ENCODE measurements around the gene RSPO4.

Gene RSPO4

DNA sequence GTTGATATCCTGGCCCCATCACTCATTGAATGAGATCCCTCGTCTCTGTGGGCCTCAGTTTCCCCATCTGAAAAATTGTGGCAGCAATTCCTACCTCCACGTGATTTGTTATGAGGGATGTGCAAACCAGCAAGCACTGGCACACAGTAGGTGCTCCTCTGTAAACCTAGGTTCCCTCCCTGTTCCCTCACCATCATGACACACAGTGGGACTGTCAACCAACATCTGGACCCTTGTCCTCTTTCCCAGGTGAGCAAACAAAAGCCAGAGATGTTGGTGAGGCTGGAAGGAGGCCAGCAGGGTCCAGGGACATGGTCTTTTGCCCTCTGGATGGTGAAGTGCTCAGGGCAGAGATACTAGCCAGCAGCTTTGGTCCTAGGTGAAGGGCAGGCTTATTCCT is 26.1 kb downstream of the RSPO4 start:
- peaks cover 2% of the 10 kb centered on the region for H3K36me3 Mint-ChIP-seq (ENCODE audit: insufficient read depth)
- H3K27ac Mint-ChIP-seq (ENCODE audit: low read depth), result no peak overlapping the region

GRCh38 chr20:973785-974194 is 28.3 kb downstream of the RSPO4 start:
- Mint-ChIP-seq H3K9me3 (no peaks in the 10 kb centered on the region), H3K4me1 (peaks cover 5% of the 10 kb centered on the region), H3K27me3 (peaks cover 37% of the 10 kb centered on the region), H3K36me3 (ENCODE audit: insufficient read depth) (peaks cover 2% of the 10 kb centered on the region), H3K4me3 (no peak overlapping the region), H3K27ac (ENCODE audit: low read depth) (no peak overlapping the region)
- ATAC-seq (replicated peaks; ENCODE audit: extremely low read depth, poor library complexity, severe bottlenecking), result peak; percentile 28
- no peak for DNase-seq (ENCODE audit: low spot score in 2 of 2)

More for the DNA sequence above, 26.1 kb downstream of the RSPO4 start:
- Mint-ChIP-seq H3K9me3 (no peaks in the 10 kb centered on the region), H3K4me3 (no peak overlapping the region), H3K27me3 (peaks cover 42% of the 10 kb centered on the region), H3K4me1 (peaks cover 5% of the 10 kb centered on the region)
- ATAC-seq (replicated peaks; ENCODE audit: extremely low read depth, poor library complexity, severe bottlenecking) (no peak), DNase-seq (ENCODE audit: low spot score in 2 of 2) (no peak)

GRCh38 chr20:972256-972655 is 29.9 kb downstream of the RSPO4 start:
- Mint-ChIP-seq H3K4me3 (no peak overlapping the region), H3K9me3 (no peaks in the 10 kb centered on the region), H3K27ac (ENCODE audit: low read depth) (no peak overlapping the region), H3K4me1 (peaks cover 5% of the 10 kb centered on the region), H3K27me3 (peaks cover 38% of the 10 kb centered on the region), H3K36me3 (ENCODE audit: insufficient read depth) (no peaks in the 10 kb centered on the region)
- DNase-seq (ENCODE audit: low spot score in 2 of 2), result no peak
- no peak for ATAC-seq (replicated peaks; ENCODE audit: extremely low read depth, poor library complexity, severe bottlenecking)

DNA sequence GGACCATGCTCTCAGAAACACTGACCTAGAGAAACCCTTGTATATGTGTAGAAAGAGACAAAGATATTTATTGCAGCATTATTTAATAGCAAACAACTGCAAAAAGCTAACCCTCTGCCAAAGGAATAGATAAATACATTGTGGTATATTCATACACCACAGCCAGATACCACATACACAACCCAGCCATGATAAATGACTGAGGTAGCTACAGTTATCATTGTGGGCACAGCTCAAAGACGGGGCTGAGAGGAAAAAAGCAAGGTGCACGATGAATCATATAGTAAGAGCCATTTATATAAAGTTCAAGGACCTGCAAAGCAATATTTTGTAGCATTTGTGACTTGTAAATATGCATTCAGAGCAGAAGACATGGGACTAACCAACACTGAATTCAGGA is 30.8 kb downstream of the RSPO4 start:
- no peak for DNase-seq (ENCODE audit: low spot score in 2 of 2)
- Mint-ChIP-seq H3K27ac (ENCODE audit: low read depth) (no peak overlapping the region), H3K36me3 (ENCODE audit: insufficient read depth) (no peaks in the 10 kb centered on the region), H3K9me3 (no peaks in the 10 kb centered on the region), H3K4me3 (no peak overlapping the region), H3K27me3 (peaks cover 39% of the 10 kb centered on the region), H3K4me1 (peaks cover 5% of the 10 kb centered on the region)
- ATAC-seq (replicated peaks; ENCODE audit: extremely low read depth, poor library complexity, severe bottlenecking), result no peak

GRCh38 chr20:969868-970267 is 32.2 kb downstream of the RSPO4 start:
- no peak overlapping the region for H3K4me3 Mint-ChIP-seq
- no peak overlapping the region for H3K27ac Mint-ChIP-seq (ENCODE audit: low read depth)
- peaks cover 5% of the 10 kb centered on the region for H3K4me1 Mint-ChIP-seq
- DNase-seq (ENCODE audit: low spot score in 2 of 2) (no peak), ATAC-seq (replicated peaks; ENCODE audit: extremely low read depth, poor library complexity, severe bottlenecking) (no peak)
- no peaks in the 10 kb centered on the region for H3K9me3 Mint-ChIP-seq
- H3K27me3 Mint-ChIP-seq, result peaks cover 54% of the 10 kb centered on the region
- no peaks in the 10 kb centered on the region for H3K36me3 Mint-ChIP-seq (ENCODE audit: insufficient read depth)

- Mint-ChIP-seq H3K4me1 (no peaks in the 10 kb centered on the region), H3K27me3 (peaks cover 72% of the 10 kb centered on the region), H3K4me3 (no peak overlapping the region), H3K36me3 (ENCODE audit: insufficient read depth) (no peaks in the 10 kb centered on the region), H3K9me3 (no peaks in the 10 kb centered on the region), H3K27ac (ENCODE audit: low read depth) (no peak overlapping the region)
- no peak for DNase-seq (ENCODE audit: low spot score in 2 of 2)
- no peak for ATAC-seq (replicated peaks; ENCODE audit: extremely low read depth, poor library complexity, severe bottlenecking)
Observed at GRCh38 chr20:967796-968742, 34.0 kb downstream of the RSPO4 start.

DNA sequence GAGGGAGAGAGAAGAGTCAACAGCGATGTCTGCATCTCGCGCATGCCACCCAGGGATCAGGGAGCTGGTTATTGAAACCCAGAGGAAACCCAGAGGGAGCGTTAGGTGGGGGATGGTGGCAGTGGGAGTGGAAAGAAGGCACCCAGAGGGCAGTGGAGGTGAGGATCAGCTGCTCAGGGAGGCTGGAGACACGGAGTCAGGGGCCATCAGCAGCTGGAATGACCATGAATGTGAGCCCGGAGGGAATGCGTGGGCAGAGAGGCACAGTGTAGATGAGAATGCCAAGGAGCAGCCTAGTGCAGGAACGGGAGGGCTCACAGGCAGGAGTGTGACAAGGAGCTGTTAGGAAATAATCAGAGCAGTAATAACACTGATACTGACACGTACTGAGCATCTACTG is 36.2 kb downstream of the RSPO4 start:
- ATAC-seq (replicated peaks; ENCODE audit: extremely low read depth, poor library complexity, severe bottlenecking), result no peak

GRCh38 chr20:963795-964194 is 38.3 kb downstream of the RSPO4 start:
- no peak for DNase-seq (ENCODE audit: low spot score in 2 of 2)
- H3K4me3 Mint-ChIP-seq, result no peak overlapping the region
- no peaks in the 10 kb centered on the region for H3K36me3 Mint-ChIP-seq (ENCODE audit: insufficient read depth)
- H3K9me3 Mint-ChIP-seq, result no peaks in the 10 kb centered on the region
- peaks cover 74% of the 10 kb centered on the region for H3K27me3 Mint-ChIP-seq
- no peak for ATAC-seq (replicated peaks; ENCODE audit: extremely low read depth, poor library complexity, severe bottlenecking)
- no peaks in the 10 kb centered on the region for H3K4me1 Mint-ChIP-seq
- H3K27ac Mint-ChIP-seq (ENCODE audit: low read depth), result no peak overlapping the region

More for the DNA sequence above, 36.2 kb downstream of the RSPO4 start:
- no peak overlapping the region for H3K4me3 Mint-ChIP-seq
- H3K36me3 Mint-ChIP-seq (ENCODE audit: insufficient read depth), result no peaks in the 10 kb centered on the region
- no peak for DNase-seq (ENCODE audit: low spot score in 2 of 2)
- H3K9me3 Mint-ChIP-seq, result no peaks in the 10 kb centered on the region
- no peaks in the 10 kb centered on the region for H3K4me1 Mint-ChIP-seq
- peaks cover 79% of the 10 kb centered on the region for H3K27me3 Mint-ChIP-seq
- H3K27ac Mint-ChIP-seq (ENCODE audit: low read depth), result no peak overlapping the region

DNA sequence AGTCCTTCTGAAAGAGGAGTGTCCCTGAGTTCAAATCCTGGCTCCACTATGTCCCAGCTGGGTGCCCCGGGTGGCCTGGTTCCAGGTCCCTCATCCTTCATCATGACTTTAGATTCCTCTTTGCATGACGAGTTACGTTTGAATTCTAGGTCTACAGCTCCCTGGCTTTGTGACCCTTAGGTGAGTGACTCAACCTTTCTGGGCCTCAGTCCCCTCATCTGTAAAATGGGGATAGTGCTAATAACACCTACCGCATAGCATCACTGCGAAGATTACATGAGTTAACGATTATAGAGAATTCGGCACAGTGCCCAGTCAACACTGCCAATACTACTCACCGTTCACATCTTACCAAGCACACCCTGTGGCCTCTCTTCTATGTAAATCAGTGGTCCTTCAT is 39.4 kb downstream of the RSPO4 start:
- no peak overlapping the region for H3K27ac Mint-ChIP-seq (ENCODE audit: low read depth)
- no peak for DNase-seq (ENCODE audit: low spot score in 2 of 2)
- H3K4me3 Mint-ChIP-seq, result no peak overlapping the region
- ATAC-seq (replicated peaks; ENCODE audit: extremely low read depth, poor library complexity, severe bottlenecking), result no peak
- no peaks in the 10 kb centered on the region for H3K9me3 Mint-ChIP-seq
- no peaks in the 10 kb centered on the region for H3K4me1 Mint-ChIP-seq
- no peaks in the 10 kb centered on the region for H3K36me3 Mint-ChIP-seq (ENCODE audit: insufficient read depth)
- peaks cover 78% of the 10 kb centered on the region for H3K27me3 Mint-ChIP-seq

DNA sequence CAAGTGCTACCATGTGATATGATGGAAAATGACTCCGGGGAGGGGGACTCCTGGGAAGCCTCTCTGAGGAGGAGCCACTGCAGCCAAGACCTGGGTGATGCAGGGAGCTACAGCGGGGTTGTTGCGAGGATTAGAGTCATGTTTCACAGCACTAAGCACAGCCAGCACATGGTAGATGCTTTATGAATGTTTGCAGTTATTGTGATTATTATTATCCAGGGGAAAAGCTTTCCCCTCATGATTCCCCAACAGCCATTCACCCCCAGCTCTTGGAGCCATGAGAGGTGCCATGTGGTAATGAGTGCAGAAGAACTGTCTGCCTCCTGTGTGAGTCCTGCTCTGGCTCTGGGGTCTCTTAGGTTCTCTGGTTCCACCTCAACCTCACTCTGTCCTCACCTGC is 39.9 kb downstream of the RSPO4 start:
- ATAC-seq (replicated peaks; ENCODE audit: extremely low read depth, poor library complexity, severe bottlenecking) (no peak), DNase-seq (ENCODE audit: low spot score in 2 of 2) (no peak)
- H3K9me3 Mint-ChIP-seq, result no peaks in the 10 kb centered on the region
- no peak overlapping the region for H3K4me3 Mint-ChIP-seq
- H3K27ac Mint-ChIP-seq (ENCODE audit: low read depth), result no peak overlapping the region
- H3K36me3 Mint-ChIP-seq (ENCODE audit: insufficient read depth), result no peaks in the 10 kb centered on the region
- peaks cover 82% of the 10 kb centered on the region for H3K27me3 Mint-ChIP-seq
- no peaks in the 10 kb centered on the region for H3K4me1 Mint-ChIP-seq

DNA sequence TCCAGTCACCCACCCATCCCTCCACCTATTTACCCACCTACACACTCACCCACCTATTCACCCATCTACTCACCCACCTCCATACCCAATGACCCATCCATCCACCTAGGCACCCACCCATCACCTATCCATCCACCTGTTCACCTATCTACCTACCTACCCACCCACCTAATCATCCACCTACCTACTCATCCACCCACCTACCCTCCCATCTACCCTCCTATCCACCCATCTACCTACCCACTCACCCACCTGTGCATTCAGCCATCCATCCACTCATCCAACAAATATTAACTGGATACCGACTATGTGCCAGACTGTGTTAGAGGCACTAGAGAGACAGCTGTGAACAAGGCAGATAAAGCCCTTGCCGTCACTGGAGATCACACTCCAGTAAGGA is 40.3 kb downstream of the RSPO4 start:
- no peaks in the 10 kb centered on the region for H3K36me3 Mint-ChIP-seq (ENCODE audit: insufficient read depth)
- H3K9me3 Mint-ChIP-seq, result no peaks in the 10 kb centered on the region
- ATAC-seq (replicated peaks; ENCODE audit: extremely low read depth, poor library complexity, severe bottlenecking) (no peak), DNase-seq (ENCODE audit: low spot score in 2 of 2) (no peak)
- H3K4me3 Mint-ChIP-seq, result no peak overlapping the region
- H3K4me1 Mint-ChIP-seq, result no peaks in the 10 kb centered on the region
- H3K27ac Mint-ChIP-seq (ENCODE audit: low read depth), result no peak overlapping the region
- peaks cover 84% of the 10 kb centered on the region for H3K27me3 Mint-ChIP-seq

- peaks cover 6% of the 10 kb centered on the region for H3K4me1 Mint-ChIP-seq
Observed at GRCh38 chr20:959996-960615, 42.0 kb downstream of the RSPO4 start.

More at GRCh38 chr20:959996-960615, 42.0 kb downstream of the RSPO4 start:
- Mint-ChIP-seq H3K9me3 (no peaks in the 10 kb centered on the region), H3K27me3 (peaks cover 87% of the 10 kb centered on the region), H3K4me3 (no peak overlapping the region), H3K36me3 (ENCODE audit: insufficient read depth) (no peaks in the 10 kb centered on the region), H3K27ac (ENCODE audit: low read depth) (no peak overlapping the region)
- ATAC-seq (replicated peaks; ENCODE audit: extremely low read depth, poor library complexity, severe bottlenecking), result no peak
- no peak for DNase-seq (ENCODE audit: low spot score in 2 of 2)
